DLD1 (cell line): ENCODE measurements around the gene ATP2B2.

Experiments used
- in situ Hi-C: cut with HindIII; loops from 2 replicates; pipeline ENCODE4 v1.10.0; 2017; ENCODE audit warnings: low sequenced_read_pairs

The ATP2B2 gene

GRCh38 chr3:10370429-10370828, 135.0 kb downstream of the ATP2B2 start:
- in situ Hi-C loops = no loop called here

- in situ Hi-C loops = no loop called here
These were observed 136.9 kb downstream of the ATP2B2 start for GRCh38 chr3:10368512-10368911.

DNA sequence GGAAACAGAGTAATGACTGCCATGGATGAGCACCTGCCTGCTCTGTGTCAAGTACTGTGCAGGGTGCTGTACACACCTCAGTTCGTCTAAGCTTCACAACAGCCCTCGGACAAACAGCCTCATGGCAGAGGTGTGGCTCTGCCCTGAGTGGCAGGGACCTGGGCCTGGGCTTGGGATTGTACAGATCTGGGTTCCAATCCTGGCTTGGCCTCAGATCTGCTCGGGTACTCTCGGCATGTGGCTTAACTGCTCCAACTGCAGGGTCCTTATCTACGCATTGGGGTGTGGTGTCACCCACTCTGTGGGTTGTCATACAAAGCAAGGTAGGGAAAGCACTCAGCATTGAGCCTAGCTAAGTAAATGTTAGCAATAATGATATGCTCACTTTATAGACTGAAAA, 137.9 kb downstream of the ATP2B2 start:
- in situ Hi-C loops = no loop called here

GRCh38 chr3:10366651-10367101, 138.7 kb downstream of the ATP2B2 start:
- in situ Hi-C loops = no loop called here

GRCh38 chr3:10365791-10366190, 139.6 kb downstream of the ATP2B2 start:
- in situ Hi-C loops = no loop called here

DNA sequence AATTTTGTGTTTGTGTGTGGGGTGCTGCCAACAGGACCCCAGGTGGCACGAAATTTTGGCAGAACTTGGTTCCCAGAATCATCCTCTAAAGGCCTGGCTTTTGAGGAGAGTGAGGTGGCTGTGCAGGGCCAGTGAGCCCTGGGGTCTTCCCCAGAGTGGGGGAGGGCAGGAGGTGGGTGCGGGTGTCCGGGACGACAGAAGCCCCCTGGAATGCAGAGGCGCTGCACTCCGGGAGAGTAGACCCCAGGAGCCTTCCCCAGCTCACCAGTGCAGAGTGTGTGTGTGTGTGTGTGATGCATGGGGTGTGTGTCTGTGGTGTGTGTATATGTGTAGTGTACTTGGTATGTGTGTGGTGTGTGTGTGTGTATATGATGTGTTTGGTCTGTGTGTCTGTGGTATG, 140.1 kb downstream of the ATP2B2 start:
- in situ Hi-C loops = no loop called here

DNA sequence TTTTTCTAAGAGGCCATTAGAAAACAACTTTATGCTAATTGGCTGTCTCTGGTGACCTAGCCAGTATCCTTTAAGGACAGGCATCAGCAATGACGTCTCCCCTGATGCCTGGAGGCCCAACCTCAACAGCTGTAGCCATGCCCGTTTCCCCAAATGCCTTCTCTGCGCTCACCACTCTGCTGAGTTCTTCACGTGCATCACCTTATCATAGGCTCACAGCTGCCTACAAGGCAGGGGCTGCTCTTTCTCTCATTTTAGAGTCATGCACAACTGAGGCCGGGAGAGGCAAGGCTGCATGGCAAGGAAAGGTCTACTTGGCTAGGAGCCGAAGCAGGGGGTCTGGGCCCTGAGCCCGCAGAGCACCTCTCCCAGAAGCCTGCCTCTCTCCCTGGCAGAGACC, 140.6 kb downstream of the ATP2B2 start:
- in situ Hi-C loops = no loop called here

DNA sequence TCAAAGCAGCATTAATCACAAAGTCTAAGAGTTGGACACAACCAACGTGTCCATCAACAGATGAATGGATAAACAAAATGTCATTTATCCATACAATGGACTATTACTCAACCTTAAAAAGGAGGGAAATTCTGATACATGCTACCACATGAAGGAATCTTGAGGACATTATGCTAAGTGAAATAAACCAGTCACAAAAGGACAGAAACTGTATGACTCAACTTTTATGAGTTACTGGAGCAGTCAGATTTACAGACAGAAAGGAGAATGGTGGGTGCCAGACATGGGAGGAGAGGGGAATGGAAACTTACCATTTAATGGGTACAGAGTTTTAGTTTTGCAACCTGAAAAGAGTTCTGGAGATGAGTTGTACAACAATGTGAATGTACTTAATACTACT, 141.5 kb downstream of the ATP2B2 start:
- in situ Hi-C loops = no loop called here

DNA sequence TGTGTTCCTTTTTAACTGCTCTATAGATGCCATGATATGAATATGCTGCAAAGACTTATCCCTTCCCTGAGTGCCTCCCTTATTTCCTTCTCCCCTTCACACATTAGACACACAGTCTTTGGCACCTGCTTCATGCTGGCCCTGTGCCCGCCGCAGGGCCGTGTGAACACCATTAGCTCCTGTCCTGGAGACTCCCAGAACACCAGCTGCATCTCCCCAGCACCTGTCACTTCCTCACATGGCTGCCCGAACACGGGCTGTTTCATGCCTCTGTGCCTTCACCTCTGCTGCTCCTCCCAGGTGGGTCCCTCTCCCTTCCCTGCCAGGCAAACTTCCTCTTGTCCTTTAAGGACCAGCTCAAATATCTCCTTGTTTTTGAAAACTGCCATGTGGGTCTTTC, 144.0 kb downstream of the ATP2B2 start:
- in situ Hi-C loops = no loop called here

- in situ Hi-C loops = no loop called here
These were observed 144.9 kb downstream of the ATP2B2 start for GRCh38 chr3:10360478-10360877.

GRCh38 chr3:10359761-10360161, 145.6 kb downstream of the ATP2B2 start:
- in situ Hi-C loops = no loop called here

GRCh38 chr3:10358309-10358980, 146.9 kb downstream of the ATP2B2 start:
- in situ Hi-C loops = no loop called here

DNA sequence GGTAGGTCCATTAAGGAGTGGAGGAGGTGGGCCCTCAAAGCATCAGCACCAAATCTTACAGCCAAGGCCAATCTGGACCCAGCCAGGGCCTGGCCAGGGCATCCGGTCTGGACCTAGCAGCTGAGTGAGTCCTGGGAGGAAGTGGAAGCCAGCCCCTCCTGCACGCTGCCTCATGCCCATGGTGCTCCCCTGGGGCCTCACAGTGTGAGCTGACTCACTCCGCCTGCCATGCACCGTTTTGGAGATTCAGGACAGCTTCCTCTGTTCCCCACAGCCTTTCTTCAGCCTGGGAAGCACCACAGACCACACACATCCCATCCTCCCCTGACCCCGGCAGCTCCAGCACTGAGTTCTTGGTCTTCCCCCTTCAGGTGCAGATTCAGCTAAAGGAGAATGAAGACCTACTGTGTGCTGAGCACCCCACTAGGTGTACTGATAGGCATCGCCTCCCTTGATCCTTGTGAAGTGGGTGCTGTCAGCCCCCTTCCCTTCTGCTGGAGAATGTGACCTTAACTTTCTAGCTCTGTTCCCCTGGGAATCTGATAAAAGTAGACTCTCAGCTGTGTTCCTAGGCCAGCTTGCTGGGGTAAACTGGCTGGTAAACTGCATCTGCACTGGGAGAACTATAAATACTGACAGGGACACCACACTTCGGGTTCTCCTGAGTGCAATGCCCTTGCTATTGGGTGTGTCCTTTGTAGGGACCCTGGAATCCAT, 147.6 kb downstream of the ATP2B2 start:
- in situ Hi-C loops = no loop called here

- in situ Hi-C loops = no loop called here
These were observed 148.3 kb downstream of the ATP2B2 start for GRCh38 chr3:10357095-10357494.

- in situ Hi-C loops = no loop called here
These were observed 148.9 kb downstream of the ATP2B2 start for GRCh38 chr3:10356461-10356981.

GRCh38 chr3:10354361-10355015, 150.9 kb downstream of the ATP2B2 start:
- in situ Hi-C loops = no loop called here

GRCh38 chr3:10353661-10354360, 151.6 kb downstream of the ATP2B2 start:
- in situ Hi-C loops = no loop called here

- in situ Hi-C loops = no loop called here
These were observed 152.2 kb downstream of the ATP2B2 start for GRCh38 chr3:10353160-10353559.

- in situ Hi-C loops = no loop called here
These were observed 153.1 kb downstream of the ATP2B2 start for GRCh38 chr3:10352146-10352911.

- in situ Hi-C loops = no loop called here
These were observed 154.2 kb downstream of the ATP2B2 start for GRCh38 chr3:10351013-10351735.
